Osteocyte (in vitro differentiated cells): ENCODE data around the gene KIAA1217. TPM values are rescaled to one million over a fixed set of nuclear protein-coding genes. Genes with fewer than 3 reads are reported as not detected.

ENCODE experiments used
- DNase-seq: peaks from one replicate; pipeline ENCODE4 v3.0.0; 2021; ENCODE audit warnings: mixed read lengths; ENCODE audit not compliant: unreplicated experiment; ENCODE audit errors: extremely low spot score
- H3K27ac Mint-ChIP-seq: one replicate; pipeline ENCODE4 v1.8.0; 2021; ENCODE audit warnings: mild to moderate bottlenecking, mixed read lengths; ENCODE audit not compliant: unreplicated experiment
- H3K27me3 Mint-ChIP-seq: one replicate; pipeline ENCODE4 v1.8.0; 2021; ENCODE audit warnings: mixed read lengths; ENCODE audit not compliant: unreplicated experiment
- H3K36me3 Mint-ChIP-seq: one replicate; pipeline ENCODE4 v1.8.0; 2021; ENCODE audit warnings: mixed read lengths; ENCODE audit not compliant: unreplicated experiment
- H3K4me1 Mint-ChIP-seq: one replicate; pipeline ENCODE4 v1.8.0; 2021; ENCODE audit warnings: mixed read lengths; ENCODE audit not compliant: unreplicated experiment
- H3K4me3 Mint-ChIP-seq: one replicate; pipeline ENCODE4 v1.8.0; 2021; ENCODE audit warnings: mild to moderate bottlenecking, moderate library complexity, mixed read lengths; ENCODE audit not compliant: unreplicated experiment
- H3K9me3 Mint-ChIP-seq: one replicate; pipeline ENCODE4 v1.8.0; 2021; ENCODE audit warnings: mixed read lengths; ENCODE audit not compliant: unreplicated experiment
- CTCF ChIP-seq: fragments of 200-600 bp; sonication (generic); IDR thresholded peaks from 2 replicates; pipeline ENCODE4 v1.5.0; 2021; ENCODE audit warnings: antibody characterized with exemption, mild to moderate bottlenecking, moderate library complexity
- total RNA-seq: library from RNA; stranded (reverse); gene quantifications from 2 replicates; pipeline ENCODE4 v1.2.1, GENCODE V29; 2021

The KIAA1217 gene
- total RNA-seq, 1 donor from 2014 or later: 2.8 TPM

GRCh38 chr10:24502801-24503460, 294.0 kb downstream of the KIAA1217 start:
- H3K36me3 Mint-ChIP-seq: peaks cover 3% of the 10 kb centered on the region
- no peak overlapping the region for H3K4me3 Mint-ChIP-seq
- H3K27me3 Mint-ChIP-seq: peaks cover 21% of the 10 kb centered on the region
- no peak for DNase-seq
- no peak overlapping the region for H3K27ac Mint-ChIP-seq
- H3K4me1 Mint-ChIP-seq: peaks cover 2% of the 10 kb centered on the region
- H3K9me3 Mint-ChIP-seq: no peaks in the 10 kb centered on the region
- TF ChIP-seq CTCF: no peak

GRCh38 chr10:24503461-24504320, 294.8 kb downstream of the KIAA1217 start:
- Mint-ChIP-seq H3K4me3 (no peak overlapping the region), H3K4me1 (peaks cover 2% of the 10 kb centered on the region), H3K27me3 (peaks cover 21% of the 10 kb centered on the region), H3K9me3 (no peaks in the 10 kb centered on the region), H3K36me3 (peaks cover 3% of the 10 kb centered on the region), H3K27ac (no peak overlapping the region)
- DNase-seq: no peak
- TF ChIP-seq CTCF: peak; percentile 82

GRCh38 chr10:24505759-24506158, 296.8 kb downstream of the KIAA1217 start:
- Mint-ChIP-seq H3K27me3 (peaks cover 37% of the 10 kb centered on the region), H3K4me1 (peaks cover 2% of the 10 kb centered on the region), H3K9me3 (no peaks in the 10 kb centered on the region), H3K4me3 (no peak overlapping the region), H3K27ac (no peak overlapping the region), H3K36me3 (peaks cover 3% of the 10 kb centered on the region)
- TF ChIP-seq CTCF: no peak
- no peak for DNase-seq

- TF ChIP-seq CTCF: peak; percentile 46
- no peak for DNase-seq
- no peaks in the 10 kb centered on the region for H3K4me1 Mint-ChIP-seq
- no peaks in the 10 kb centered on the region for H3K36me3 Mint-ChIP-seq
- H3K4me3 Mint-ChIP-seq: no peak overlapping the region
- no peaks in the 10 kb centered on the region for H3K9me3 Mint-ChIP-seq
- H3K27me3 Mint-ChIP-seq: peaks cover 19% of the 10 kb centered on the region
- no peak overlapping the region for H3K27ac Mint-ChIP-seq
Measured at GRCh38 chr10:24513155-24513554, 304.2 kb downstream of the KIAA1217 start.

GRCh38 chr10:24515481-24515880, 306.5 kb downstream of the KIAA1217 start:
- no peak for TF ChIP-seq CTCF
- no peak for DNase-seq
- no peak overlapping the region for H3K27ac Mint-ChIP-seq
- no peaks in the 10 kb centered on the region for H3K4me1 Mint-ChIP-seq
- H3K9me3 Mint-ChIP-seq: no peaks in the 10 kb centered on the region
- H3K4me3 Mint-ChIP-seq: no peak overlapping the region
- H3K27me3 Mint-ChIP-seq: peaks cover 13% of the 10 kb centered on the region
- H3K36me3 Mint-ChIP-seq: no peaks in the 10 kb centered on the region
